C1 segment of cervical spinal cord (tissue), 14 donors: ENCODE measurements around the gene SOX8.
A peak's percentile ranks its signal among the peaks of the same experiment; 100 is the strongest.

Experiments
- DNase-seq, 14 donors: peaks; one replicate each; lab custom pipeline; 2025; lab: John Stamatoyannopoulos, UW

SOX8 gene

DNA sequence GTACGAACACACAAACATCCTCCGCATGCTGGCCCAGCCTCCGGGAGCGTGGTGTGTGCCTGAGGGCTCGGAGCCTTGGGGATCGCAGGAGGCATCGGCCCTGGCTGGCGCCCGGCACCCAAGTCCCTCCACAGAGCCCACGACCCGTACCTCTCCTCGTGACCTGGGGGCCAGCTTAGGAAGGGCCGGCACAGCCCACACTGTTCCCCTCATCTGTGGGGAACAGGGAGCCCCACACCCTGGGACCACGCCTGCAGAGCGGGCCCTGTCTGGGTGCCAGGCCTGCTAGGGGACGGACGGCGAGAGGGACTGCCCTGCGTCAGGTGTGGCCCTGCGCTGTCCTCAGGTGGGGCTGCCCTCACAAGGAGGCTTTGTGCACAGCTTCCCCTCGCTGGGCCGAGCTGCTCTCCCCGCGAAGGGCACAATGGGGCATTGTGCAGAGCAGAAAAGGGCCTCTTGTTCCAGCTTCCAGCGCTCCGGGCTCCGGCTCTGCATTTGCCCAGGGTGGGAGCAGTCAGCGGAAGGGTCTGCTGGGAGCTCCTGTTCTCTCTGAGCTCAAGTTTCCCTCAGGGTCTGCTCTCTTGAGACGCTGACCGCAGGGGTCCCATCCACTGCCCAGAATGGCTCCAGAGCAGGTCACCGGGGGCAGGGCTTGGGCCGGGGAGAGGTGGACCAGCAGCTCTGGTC is 9.1 kb upstream of the SOX8 start:
- DNase-seq, result peak in 13 of 14 donors; percentile 14 to 91 (median 82)

DNA sequence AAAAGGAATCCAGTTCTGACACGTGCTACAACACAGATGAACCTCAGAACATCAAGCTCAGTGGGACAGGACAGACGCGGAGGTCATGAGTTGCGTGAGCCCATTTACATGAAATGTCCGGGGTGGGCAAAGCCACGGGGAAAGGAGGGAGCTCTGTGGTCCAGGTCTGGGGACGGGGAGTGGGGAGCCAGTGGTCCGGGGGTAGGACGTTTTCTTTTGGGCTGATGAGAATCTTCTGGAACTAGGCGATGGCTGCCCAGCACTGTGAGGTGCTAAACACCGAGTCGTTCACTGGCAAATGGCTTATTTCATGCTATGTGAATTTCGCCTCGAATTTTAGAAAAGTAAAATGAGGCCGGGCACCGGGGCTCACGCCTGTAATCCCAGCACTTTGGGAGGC is 8.2 kb upstream of the SOX8 start:
- DNase-seq, result no peak

DNA sequence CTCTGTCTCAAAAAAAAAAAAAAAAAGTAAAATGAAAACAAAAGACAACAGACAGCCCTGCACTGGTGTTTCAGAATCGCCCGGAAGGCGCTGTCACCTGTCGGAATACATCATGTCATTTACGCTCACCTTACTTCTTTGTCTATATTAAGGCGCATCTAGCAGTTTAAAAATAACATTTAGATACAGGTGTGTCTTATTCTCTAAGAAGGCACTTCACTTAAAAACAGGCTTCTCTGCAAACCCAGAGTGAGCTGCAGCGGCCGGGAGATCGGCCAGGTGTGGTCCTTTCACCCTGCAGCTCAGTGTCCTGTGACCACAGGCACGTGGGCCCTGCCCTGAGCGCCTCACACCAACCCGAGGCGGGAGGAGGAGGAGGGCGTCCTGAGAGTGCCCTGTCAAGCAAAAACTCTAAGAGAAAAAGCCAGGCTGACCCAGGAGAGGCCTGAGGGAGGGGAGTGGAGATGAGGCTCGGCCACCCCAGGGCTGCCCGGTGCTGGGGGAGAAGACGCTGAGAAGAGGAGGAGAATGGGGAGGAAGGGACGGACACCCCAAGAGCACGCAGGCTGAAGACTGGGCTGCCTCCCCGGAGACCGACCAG is 7.5 kb upstream of the SOX8 start:
- DNase-seq, result peak in 5 of 14 donors; percentile 41 to 62 (median 48)

DNA sequence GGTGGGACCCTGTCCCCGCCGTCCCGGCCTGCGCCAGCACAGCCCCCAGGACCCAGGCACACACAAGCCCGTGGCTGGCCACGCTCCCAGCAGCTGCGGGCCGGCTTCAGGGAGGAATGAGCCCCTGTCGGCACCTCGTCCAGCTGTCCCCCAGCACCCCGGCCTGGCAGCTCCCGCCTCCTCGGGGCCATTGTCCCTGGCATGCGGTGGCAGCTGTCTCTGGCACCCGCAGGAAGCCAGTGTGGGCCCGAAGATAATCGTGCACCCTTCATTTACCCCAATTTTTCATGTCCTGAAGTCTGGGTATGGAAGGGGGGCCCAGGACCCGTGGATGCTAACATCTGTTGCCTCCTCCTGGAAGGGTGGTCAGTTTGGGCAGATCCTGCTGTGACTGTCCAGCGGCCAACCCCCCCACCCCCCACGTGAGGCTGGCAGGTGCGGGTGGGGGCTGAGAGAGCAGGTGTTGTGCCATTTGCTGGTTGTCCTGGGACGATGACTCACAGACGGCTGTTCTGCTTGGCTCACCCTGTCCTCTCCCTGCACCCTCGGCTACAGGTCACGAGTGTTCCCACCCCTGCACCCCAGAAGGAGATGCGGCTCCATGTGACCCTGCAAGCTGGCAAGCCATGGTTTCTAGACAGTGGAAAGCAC is 6.8 kb upstream of the SOX8 start:
- DNase-seq, result peak in 9 of 14 donors; percentile 32 to 66 (median 56)

DNA sequence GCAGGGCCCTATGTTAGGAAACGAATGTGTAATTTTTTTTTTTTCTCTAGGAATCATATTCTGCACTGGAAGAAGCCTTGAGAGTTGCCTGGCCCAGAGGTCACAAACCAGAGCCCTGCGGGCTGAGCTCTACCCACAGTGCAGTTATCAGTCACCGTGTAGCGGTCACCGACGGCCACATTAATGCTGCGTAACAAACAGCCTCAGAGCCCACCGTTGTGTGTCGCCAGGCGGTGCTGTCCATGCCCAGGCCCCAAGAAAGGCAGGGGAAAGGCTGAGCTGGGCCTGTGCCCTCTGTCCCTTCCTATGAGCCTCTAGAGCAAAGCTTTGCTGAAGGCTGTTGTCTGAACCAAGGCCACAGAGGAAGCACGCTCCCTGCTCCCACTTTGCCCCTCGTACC is 6.3 kb upstream of the SOX8 start:
- DNase-seq, result no peak

DNA sequence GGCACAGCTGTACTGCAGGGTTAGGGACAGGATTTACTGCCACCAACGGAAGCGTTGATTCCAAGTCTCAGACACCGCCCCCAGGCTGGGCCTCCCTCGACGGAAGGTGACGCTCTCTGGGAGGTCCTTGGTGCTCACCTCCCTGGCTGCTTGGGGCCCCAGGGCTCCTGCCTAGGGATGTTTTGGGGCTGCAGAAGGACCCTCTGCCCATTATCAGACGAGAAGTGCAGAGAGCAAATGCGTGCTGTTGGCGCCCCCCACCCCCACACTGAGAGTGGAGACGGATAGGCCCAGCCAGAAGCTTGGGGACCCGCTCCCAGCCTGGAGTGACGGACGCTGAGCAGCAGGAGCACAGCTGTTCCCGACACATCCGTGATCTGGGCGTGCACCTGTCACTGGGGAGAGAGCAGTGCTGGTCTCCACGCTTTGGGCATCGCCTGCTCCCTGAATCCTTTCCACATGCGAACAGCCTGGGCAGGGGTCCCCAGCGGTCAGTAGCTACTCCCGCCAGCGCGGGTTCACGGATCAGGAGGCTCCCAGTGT is 5.1 kb upstream of the SOX8 start:
- DNase-seq, result peak in 1 of 14 donors; percentile 63

DNA sequence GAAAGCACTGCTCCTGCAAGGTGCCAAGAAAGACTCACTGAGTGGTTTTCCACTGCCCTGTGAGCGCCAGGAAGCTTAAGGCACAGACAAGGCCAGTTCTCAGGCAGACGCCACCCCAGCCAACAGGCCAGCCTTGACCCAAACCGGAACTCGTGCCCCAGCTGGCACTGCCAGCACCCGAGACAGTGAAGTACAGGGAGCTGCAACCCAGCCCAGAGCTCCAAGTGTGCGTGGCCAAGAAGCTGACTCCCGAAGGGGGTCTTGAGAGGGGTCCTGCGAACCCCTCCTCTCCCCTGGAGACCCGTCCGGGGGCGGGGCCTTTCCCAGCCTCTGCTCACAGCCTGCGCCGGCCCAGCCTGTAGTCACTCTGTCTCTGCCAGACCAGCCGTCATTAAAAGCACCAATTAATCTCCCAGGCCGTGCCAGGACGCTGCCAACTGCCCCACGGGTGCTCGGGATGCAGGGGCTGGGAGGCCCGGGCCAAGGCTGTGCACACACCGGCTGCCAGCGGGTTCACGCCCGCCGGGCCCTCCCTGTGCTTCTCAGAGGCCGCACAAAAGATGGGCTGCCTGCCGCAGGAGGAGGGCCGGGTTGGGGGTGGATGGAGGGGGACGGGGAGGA is 4.4 kb upstream of the SOX8 start:
- peak in 13 of 14 donors; percentile 54 to 96 (median 89) for DNase-seq

DNA sequence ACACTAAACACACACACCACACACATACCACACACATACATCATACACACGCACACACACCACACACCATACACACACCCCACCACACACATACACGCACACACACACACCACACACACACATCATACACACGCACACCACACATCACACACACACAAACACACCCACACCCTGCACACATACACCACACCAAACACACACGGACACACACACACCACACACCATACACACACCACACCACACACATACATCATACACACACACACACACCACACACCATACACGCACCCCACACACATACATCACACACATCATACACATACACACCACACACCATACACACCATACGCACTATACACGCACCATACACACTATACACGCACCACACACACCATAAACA is 3.7 kb upstream of the SOX8 start:
- no peak for DNase-seq

DNA sequence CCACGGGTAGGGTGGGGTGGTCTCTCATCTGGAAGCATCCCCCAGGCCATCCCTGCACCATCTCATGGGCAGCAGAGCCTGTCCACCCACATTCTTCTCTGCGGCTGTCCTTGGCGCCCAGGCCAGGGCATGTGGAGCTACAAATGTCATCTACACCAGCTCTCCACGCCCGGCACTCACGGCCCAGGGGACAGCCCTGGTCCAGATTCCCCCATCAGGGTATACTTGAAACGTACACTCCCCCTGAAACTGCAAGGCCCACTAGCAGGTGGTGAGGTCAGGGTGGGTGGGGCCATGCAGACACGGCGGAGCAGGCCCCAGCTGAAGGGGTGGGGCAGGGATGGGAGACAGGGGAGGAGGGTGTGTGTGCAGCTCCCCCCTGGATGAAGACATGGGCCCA is 3.2 kb upstream of the SOX8 start:
- no peak for DNase-seq

DNA sequence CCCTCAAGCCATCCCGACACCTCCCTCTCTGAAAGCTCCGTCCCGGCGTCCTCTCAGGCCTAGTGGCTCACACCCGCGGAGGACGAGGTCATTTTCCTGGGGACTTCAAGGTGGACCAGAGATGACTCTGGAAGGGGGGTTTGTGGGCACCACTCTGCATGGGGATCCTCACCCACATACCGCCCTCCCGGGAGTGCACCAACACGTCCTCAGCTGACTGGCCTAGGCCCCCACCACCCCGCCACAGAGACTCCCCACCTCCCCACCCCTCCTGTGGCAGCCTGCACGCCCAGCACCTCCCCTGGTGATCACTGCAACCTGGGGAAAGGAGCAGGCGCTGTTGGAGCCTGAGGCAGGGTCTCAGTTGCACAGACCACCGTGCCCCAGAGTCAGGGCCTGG is 2.4 kb upstream of the SOX8 start:
- no peak for DNase-seq

DNA sequence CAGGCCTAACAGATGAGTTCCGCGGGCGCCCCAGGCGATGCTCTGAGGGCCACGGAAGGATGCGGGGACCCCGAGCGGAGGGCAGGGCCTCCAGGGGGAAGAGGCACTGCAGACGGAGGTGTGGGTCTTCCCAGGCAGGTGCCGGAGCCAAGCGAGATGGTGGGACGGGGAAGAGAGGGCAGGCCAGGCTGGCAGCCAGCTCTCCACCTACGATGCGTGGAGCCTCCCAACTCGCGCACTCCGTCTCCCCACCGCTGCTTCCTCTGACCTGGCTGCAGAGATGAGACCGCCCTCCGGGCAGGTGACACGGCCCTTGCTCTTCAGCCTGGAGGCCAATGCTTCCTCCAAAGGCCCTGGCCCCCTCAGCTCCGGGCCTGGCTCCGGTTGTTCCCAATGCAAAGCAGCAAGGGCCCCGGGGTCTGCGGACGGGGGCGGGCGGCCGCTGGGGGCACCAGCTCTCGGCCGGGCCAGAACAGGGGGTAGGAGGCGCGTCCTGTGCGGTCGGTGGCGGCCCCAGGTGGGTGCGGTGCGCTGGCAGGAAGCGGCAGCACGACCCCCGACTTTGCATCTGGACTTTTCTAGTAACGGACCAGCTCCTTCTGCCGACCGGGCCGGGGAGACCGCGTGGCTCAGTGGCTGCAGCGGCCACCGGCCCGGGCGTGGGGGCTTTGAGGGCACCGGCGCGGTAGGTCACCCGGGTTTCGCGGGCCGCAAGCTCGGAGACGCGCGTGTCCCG is 1.5 kb upstream of the SOX8 start:
- peak in 1 of 14 donors; percentile 22 for DNase-seq

DNA sequence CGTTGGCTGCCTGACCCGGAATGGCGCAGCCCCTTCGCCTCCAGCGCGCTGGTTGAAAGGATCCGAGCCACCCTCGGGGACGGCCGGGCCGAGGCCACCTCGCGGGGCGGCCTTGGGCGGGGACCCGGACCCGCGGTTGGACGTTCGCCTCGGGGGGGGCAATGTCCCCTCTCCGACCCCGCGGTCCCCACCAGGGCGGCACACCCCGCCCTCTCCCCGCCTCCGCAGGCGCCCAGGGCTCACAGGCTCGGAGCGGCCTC is 1.0 kb upstream of the SOX8 start:
- DNase-seq, result no peak

DNA sequence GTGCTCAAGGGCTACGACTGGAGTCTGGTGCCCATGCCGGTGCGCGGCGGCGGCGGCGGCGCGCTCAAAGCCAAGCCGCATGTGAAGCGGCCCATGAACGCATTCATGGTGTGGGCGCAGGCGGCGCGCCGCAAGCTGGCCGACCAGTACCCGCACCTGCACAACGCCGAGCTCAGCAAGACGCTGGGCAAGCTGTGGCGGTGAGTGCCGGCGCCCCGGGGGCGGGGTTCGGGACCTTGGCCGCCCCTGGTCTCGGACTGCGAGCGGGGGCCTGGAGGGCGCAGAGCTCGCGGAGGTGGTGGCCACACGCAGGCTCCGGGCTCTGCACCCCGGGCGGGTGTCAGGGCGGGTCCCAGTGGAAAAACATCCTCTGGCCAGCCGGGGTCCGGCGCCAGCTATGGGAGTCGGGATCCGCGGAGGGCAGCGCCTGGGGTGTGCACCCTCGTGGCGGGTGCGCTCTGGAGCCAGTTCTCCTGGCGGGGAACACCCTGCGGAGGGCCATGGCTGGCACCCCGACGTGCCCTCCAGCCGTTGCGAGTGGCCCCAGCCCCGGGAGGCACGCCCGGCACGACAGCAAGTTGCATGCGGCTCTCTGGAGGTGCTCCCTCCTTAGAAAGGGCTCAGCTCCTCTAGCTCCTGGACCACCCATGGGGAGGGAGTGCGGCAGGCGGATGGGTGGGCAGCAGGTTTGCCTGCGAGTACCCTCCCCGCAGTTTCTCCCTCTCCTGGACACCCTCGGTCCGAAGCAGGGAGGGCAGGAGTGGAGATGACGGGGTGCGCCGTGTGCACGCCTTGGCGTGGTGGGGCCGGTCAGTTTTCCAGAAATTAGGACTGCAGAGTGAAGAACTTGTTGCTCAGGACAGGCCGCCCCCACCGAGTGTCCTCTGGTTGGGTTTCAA is 824 bp downstream of the SOX8 start:
- no peak for DNase-seq

DNA sequence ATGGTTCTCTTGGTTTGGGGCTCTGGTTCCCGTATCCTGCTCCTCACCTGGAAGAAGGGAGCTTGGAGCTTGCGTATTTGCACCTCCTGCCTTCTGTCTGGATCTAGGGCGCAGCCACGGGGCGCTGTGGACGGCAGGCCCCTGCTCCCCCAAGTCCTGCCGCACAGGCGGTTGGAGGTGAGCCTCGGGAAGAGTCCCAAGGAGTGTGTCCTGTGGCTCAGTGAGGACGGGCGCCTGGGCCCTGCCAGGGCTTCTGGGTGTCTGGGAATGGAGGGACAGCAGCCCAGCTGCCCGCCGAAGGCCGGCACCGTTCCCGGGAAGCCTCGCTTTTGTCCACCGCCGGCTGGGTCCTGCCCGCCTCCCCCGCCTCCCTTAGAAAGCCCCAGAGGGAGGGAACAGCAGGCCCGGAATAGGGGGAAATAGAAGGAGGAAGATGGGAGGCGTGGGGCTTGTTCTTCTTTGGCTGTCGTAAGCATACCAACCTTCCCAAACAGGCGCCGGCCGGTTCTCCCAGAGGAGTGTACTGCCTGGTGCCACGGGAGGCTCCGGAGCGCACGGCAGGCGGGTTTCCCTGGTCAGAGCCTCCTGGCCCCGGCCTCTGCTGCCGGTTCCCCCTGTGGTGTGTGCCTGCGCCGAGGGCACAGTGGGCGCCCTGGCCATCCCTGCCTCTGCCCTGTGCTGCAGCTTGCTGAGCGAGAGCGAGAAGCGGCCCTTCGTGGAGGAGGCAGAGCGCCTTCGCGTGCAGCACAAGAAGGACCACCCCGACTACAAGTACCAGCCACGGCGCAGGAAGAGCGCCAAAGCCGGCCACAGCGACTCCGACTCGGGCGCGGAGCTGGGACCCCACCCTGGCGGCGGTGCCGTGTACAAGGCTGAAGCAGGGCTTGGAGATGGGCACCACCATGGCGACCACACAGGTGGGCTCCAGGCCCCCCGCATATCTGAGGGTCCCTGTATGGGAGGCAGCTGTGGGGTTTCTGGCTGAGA is 1.8 kb downstream of the SOX8 start:
- peak in 12 of 14 donors; percentile 14 to 78 (median 54) for DNase-seq

DNA sequence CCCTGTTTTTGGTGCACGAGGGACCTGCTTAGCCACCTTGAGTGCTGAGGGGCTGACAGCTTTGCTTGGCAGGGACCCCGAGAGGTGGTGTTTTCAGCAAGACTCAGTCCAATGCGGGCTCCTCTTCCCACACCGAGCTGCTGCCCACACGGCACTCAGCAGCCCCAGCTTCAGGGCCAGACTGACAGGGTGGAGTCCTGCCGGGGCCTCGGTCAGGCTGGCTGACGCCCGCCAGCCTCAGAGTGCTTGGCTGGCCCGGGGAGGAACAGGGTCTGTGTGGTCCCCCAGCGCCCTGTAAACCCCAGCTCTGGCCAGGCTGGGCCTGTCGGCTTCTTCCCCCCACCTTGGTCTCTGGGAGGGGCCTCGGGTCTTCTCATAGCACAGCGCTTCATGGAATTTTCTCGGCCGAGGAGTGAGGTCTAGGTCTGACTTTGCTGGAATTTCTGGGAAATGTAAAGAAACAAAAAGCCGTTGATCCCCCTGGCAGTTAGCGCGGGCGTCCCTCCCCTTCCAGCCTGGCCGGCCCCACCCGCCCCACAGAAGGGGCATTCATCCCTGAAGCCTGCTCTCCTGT is 2.6 kb downstream of the SOX8 start:
- peak in 2 of 14 donors; percentile 13 to 17 for DNase-seq

DNA sequence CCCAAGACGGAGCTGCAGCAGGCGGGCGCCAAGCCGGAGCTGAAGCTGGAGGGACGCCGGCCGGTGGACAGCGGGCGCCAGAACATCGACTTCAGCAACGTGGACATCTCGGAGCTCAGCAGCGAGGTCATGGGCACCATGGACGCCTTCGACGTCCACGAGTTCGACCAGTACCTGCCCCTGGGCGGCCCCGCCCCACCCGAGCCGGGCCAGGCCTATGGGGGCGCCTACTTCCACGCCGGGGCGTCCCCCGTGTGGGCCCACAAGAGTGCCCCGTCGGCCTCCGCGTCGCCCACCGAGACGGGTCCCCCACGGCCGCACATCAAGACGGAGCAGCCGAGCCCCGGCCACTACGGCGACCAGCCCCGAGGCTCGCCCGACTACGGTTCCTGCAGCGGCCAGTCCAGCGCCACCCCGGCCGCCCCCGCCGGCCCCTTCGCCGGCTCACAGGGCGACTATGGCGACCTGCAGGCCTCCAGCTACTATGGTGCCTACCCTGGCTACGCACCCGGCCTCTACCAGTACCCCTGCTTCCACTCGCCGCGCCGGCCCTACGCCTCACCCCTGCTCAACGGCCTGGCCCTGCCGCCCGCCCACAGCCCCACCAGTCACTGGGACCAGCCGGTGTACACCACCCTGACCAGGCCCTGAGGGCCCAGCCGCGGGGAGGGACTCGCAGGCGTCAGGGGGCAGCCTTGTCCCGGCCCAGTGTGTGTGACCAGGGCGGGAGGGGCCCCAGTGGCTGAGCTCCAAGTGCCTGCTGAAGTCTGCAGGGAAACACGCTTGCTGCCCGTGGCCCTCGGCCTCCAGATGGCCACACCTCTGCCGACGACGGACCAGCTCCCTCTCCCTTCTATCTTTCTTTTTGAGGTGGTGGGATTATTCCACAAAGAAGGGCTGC is 3.4 kb downstream of the SOX8 start:
- DNase-seq, result peak in 11 of 14 donors; percentile 21 to 75 (median 38)

DNA sequence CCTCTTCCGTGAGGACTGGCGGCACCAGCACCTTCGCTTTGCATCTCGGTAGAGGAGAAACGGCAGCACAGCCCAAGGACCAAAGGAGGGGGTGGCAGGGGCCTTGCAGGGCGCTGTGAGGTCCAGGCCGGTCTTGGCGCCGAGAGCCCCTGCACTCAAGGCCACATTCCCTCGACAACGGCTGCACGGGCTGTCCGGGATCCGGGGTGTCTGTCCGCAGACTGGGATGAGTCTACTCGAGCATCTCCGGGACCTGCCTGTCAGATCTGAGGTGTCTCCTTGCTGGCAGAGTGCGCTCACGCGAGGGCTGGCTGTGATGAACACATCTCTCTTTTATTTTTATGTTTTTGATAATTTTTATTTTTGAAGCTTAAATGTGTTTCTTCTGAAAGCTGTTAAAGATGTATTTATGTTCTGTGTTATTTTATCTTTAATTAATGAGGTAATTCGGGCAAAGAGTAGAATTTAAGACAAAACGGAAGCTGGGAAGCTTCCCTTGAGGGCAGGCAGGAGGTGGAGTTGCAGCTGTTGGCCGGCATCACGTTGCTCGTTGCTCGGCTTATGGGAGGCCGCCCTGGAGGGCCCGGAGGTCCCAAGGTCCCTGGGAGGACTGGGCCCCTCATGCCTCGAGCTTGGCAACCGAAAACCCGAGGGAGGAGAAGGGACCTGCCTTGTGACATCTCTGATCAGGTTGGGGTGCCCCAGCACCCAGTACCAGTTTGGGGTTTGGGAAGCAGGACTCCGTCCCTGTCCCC is 4.3 kb downstream of the SOX8 start:
- DNase-seq, result peak in 2 of 14 donors; percentile 44 to 53
